ENCODE measurements around the gene SNX30. TPM values are rescaled to one million over a fixed set of nuclear protein-coding genes. Genes with fewer than 3 reads are reported as not detected.

SNX30 gene
- total RNA-seq, 1 experiment from 2014 or later = 6.9 TPM

- Histone ChIP-seq H3K27me3 (ENCODE audit: control insufficient read depth, insufficient read depth, low read length) (no peaks in the 10 kb centered on the region), H3K4me1 (ENCODE audit: control insufficient read depth, insufficient read depth, low read length) (peaks cover 6% of the 10 kb centered on the region), H3K36me3 (ENCODE audit: control insufficient read depth, insufficient read depth, low read length) (no peaks in the 10 kb centered on the region; the same call in 1 of the 2 replicates), H3K4me3 (ENCODE audit: low read depth in 2 of 2, low read length in 2 of 2) (no peak overlapping the region), H3K9me3 (ENCODE audit: control insufficient read depth, insufficient read depth, low read depth, low read length) (no peaks in the 10 kb centered on the region), H3K27ac (ENCODE audit: low read length) (no peak overlapping the region)
- BruUV-seq (replicated peaks) = TSS peak; percentile 44
- no peak for ATAC-seq
- TF ChIP-seq CTCF (IDR thresholded peaks at IDR 0.05) (no peak), TCF7L2 (IDR thresholded peaks at IDR 0.05; ENCODE audit: low read depth, low read length) (no peak), REST (IDR thresholded peaks at IDR 0.05; ENCODE audit: insufficient read depth in 1 of 2, low read depth in 2 of 2, low read length in 1 of 2) (no peak), SIN3A (IDR thresholded peaks at IDR 0.05; ENCODE audit: borderline replicate concordance, insufficient read depth, low read depth, low read length) (no peak), POLR2AphosphoS5 (IDR thresholded peaks at IDR 0.05; ENCODE audit: low read depth, low read length) (no peak)
- in situ Hi-C loops (cut with HindIII; ENCODE audit: low pct_unique_long_range_greater_than_20kb, low sequenced_read_pairs) = no loop called here
- intact Hi-C loops (cut with micrococcal nuclease; ENCODE audit: unreplicated experiment) = no loop called here
- CTCF ChIA-PET = no interaction called here
- no peak for DNase-seq (ENCODE audit: low read depth, low spot score)
- POLR2A ChIA-PET = no interaction called here
Observed at GRCh38 chr9:112755675-112756074, 5.1 kb downstream of the SNX30 start.

GRCh38 chr9:112757282-112757883 lies 6.8 kb downstream of the SNX30 start:
- Histone ChIP-seq H3K27me3 (ENCODE audit: control insufficient read depth, insufficient read depth, low read length) (no peaks in the 10 kb centered on the region), H3K9me3 (ENCODE audit: control insufficient read depth, insufficient read depth, low read depth, low read length) (no peaks in the 10 kb centered on the region), H3K4me1 (ENCODE audit: control insufficient read depth, insufficient read depth, low read length) (peaks cover 4% of the 10 kb centered on the region), H3K27ac (ENCODE audit: low read length) (no peak overlapping the region), H3K36me3 (ENCODE audit: control insufficient read depth, insufficient read depth, low read length) (no peaks in the 10 kb centered on the region), H3K4me3 (ENCODE audit: low read depth in 2 of 2, low read length in 2 of 2) (no peak overlapping the region)
- CTCF ChIA-PET = no interaction called here
- ATAC-seq (no peak), DNase-seq (ENCODE audit: low read depth, low spot score) (no peak)
- BruUV-seq (replicated peaks) = no TSS peak
- TF ChIP-seq POLR2AphosphoS5 (IDR thresholded peaks at IDR 0.05; ENCODE audit: low read depth, low read length) (no peak), SIN3A (IDR thresholded peaks at IDR 0.05; ENCODE audit: borderline replicate concordance, insufficient read depth, low read depth, low read length) (no peak), TCF7L2 (IDR thresholded peaks at IDR 0.05; ENCODE audit: low read depth, low read length) (no peak), REST (IDR thresholded peaks at IDR 0.05; ENCODE audit: insufficient read depth in 1 of 2, low read depth in 2 of 2, low read length in 1 of 2) (no peak), CTCF (IDR thresholded peaks at IDR 0.05) (no peak)
- in situ Hi-C loops (cut with HindIII; ENCODE audit: low pct_unique_long_range_greater_than_20kb, low sequenced_read_pairs) = no loop called here
- POLR2A ChIA-PET = no interaction called here
- intact Hi-C loops (cut with micrococcal nuclease; ENCODE audit: unreplicated experiment) = no loop called here

Data from Panc1 (cell line).